GM23338 (cell line): ENCODE data around the gene RILP. TPM values are rescaled to one million over a fixed set of nuclear protein-coding genes. Genes with fewer than 3 reads are reported as not detected.
A peak's percentile ranks its signal among the peaks of the same experiment; 100 is the strongest.

Experiments
- ATAC-seq: fragments of 200-7000 bp; cut with Tn5 transposase; 3 replicates; pipeline ENCODE4 v1.9.1; 2020
- DNase-seq: peaks from one replicate; pipeline ENCODE4 v3.0.0-alpha.2; 2015; ENCODE audit warnings: low spot score
- H2AFZ ChIP-seq: fragments of 200-600 bp; sonication (generic); 2 replicates; pipeline ENCODE4 v1.8.0; 2016; ENCODE audit warnings: antibody characterized with exemption, mild to moderate bottlenecking, moderate library complexity
- H3F3A ChIP-seq: fragments of 200-600 bp; sonication (generic); replicated peaks from 2 replicates; pipeline ENCODE4 v1.8.0; 2017; ENCODE audit warnings: antibody characterized with exemption, mixed run types, low read depth
- H3K27ac ChIP-seq: fragments of 200-600 bp; sonication (generic); 2 replicates; pipeline ENCODE4 v1.6.1; 2016; ENCODE audit warnings: low read depth
- H3K27me3 ChIP-seq: fragments of 200-600 bp; sonication (generic); 2 replicates; pipeline ENCODE4 v1.8.0; 2016; ENCODE audit warnings: mild to moderate bottlenecking, mixed run types, moderate library complexity; ENCODE audit not compliant: insufficient read depth
- H3K36me3 ChIP-seq: fragments of 200-600 bp; sonication (generic); 2 replicates; pipeline ENCODE4 v1.8.0; 2016; ENCODE audit warnings: mild to moderate bottlenecking; ENCODE audit not compliant: insufficient read depth
- H3K4me1 ChIP-seq: fragments of 200-600 bp; sonication (generic); 2 replicates; pipeline ENCODE4 v1.8.0; 2016; ENCODE audit warnings: mild to moderate bottlenecking, moderate library complexity; ENCODE audit not compliant: insufficient read depth
- H3K4me2 ChIP-seq: fragments of 200-600 bp; sonication (generic); 2 replicates; pipeline ENCODE4 v1.7.1; 2017; ENCODE audit warnings: mixed run types
- H3K4me3 ChIP-seq: fragments of 200-600 bp; sonication (generic); 2 replicates; pipeline ENCODE4 v1.6.1; 2016; ENCODE audit warnings: mixed run types
- H3K79me2 ChIP-seq: fragments of 200-600 bp; sonication (generic); replicated peaks from 2 replicates; pipeline ENCODE4 v1.8.0; 2017; ENCODE audit warnings: mild to moderate bottlenecking; ENCODE audit not compliant: insufficient read depth
- H3K9me2 ChIP-seq: fragments of 200-600 bp; sonication (generic); 2 replicates; pipeline ENCODE4 v1.8.0; 2017; ENCODE audit not compliant: insufficient read depth
- H4K20me1 ChIP-seq: fragments of 200-600 bp; sonication (generic); replicated peaks from 2 replicates; pipeline ENCODE4 v1.8.0; 2017; ENCODE audit warnings: mild to moderate bottlenecking; ENCODE audit not compliant: insufficient read depth
- H3K27ac Mint-ChIP-seq: 2 replicates; pipeline ENCODE4 v1.8.0; 2020; ENCODE audit warnings: inconsistent platforms, mild to moderate bottlenecking, moderate library complexity, mixed read lengths
- H3K27me3 Mint-ChIP-seq: 3 replicates; pipeline ENCODE4 v1.8.0; 2022; ENCODE audit warnings: low read depth, mild to moderate bottlenecking, moderate library complexity, mixed read lengths, inconsistent platforms; ENCODE audit not compliant: insufficient read depth, poor library complexity
- H3K36me3 Mint-ChIP-seq: 3 replicates; pipeline ENCODE4 v1.8.0; 2021; ENCODE audit warnings: low read depth, mild to moderate bottlenecking, inconsistent platforms, moderate library complexity, mixed read lengths
- H3K4me1 Mint-ChIP-seq: 3 replicates; pipeline ENCODE4 v1.8.0; 2020; ENCODE audit warnings: mild to moderate bottlenecking, inconsistent platforms, mixed read lengths
- H3K4me3 Mint-ChIP-seq: 3 replicates; pipeline ENCODE4 v1.8.0; 2021; ENCODE audit warnings: moderate library complexity, mild to moderate bottlenecking, inconsistent platforms, mixed read lengths
- H3K9me3 Mint-ChIP-seq: 3 replicates; pipeline ENCODE4 v1.8.0; 2020; ENCODE audit warnings: moderate library complexity, mild to moderate bottlenecking, inconsistent platforms, mixed read lengths
- CTCF ChIP-seq, 2 experiments: fragments of 200-600 bp in 1 of 2; sonication (generic) in 1 of 2; conservative IDR thresholded peaks; 2 replicates each; pipeline versions ENCODE4 v1.5.1 to v1.6.1; 2016 to 2017; ENCODE audit warnings: antibody characterized with exemption in 2 of 2, low read depth in 2 of 2, mild to moderate bottlenecking in 2 of 2, moderate library complexity in 1 of 2
- EZH2phosphoT487 ChIP-seq: fragments of 200-600 bp; sonication (generic); IDR thresholded peaks from one replicate; pipeline ENCODE4 v1.8.1; 2018; ENCODE audit warnings: antibody characterized with exemption; ENCODE audit not compliant: unreplicated experiment
- NANOG ChIP-seq: IDR thresholded peaks from 2 replicates; pipeline ENCODE4 v1.6.1; 2016; ENCODE audit warnings: antibody characterized with exemption, borderline replicate concordance
- REST ChIP-seq: IDR thresholded peaks from one replicate; pipeline ENCODE4 v1.6.1; 2018; ENCODE audit warnings: antibody characterized with exemption; ENCODE audit not compliant: unreplicated experiment
- polyA plus RNA-seq: library from polyadenylated mRNA; unstranded; fragments of >200 nt; fragmentation: Nextera tagmentation; extraction: Ambion mirVana; gene quantifications from 2 replicates; pipeline ENCODE4 v1.2.1, GENCODE V29; 2016
- total RNA-seq: library from RNA; depleted of rRNA; stranded (reverse); fragments of >200 nt; shearing (Covaris generic); gene quantifications from 2 replicates; pipeline ENCODE4 v1.2.3, GENCODE V29; 2014

RILP gene
- total and polyA plus RNA-seq, 2 experiments from 2014 or later, result 9.2 to 10.8 TPM

- H2AFZ ChIP-seq, result no peak overlapping the region
- no peak overlapping the region for H3K4me3 Mint-ChIP-seq
- ATAC-seq, result no peak
These were observed 32.0 kb downstream of the RILP start for GRCh38 chr17:1617620-1618174.

More at GRCh38 chr17:1617620-1618174, 32.0 kb downstream of the RILP start:
- Histone ChIP-seq H3K4me2 (no peak overlapping the region), H3K4me3 (no peak overlapping the region), H3F3A (no peaks in the 10 kb centered on the region), H3K9me2 (no peaks in the 10 kb centered on the region), H4K20me1 (no peaks in the 10 kb centered on the region), H3K36me3 (no peaks in the 10 kb centered on the region), H3K79me2 (no peaks in the 10 kb centered on the region), H3K27ac (no peak overlapping the region), H3K27me3 (no peaks in the 10 kb centered on the region), H3K4me1 (no peaks in the 10 kb centered on the region)
- Mint-ChIP-seq H3K27me3 (peaks cover 5% of the 10 kb centered on the region), H3K36me3 (0 out of 3 replicates have a peak, but pooled peaks cover 3% of the 10 kb centered on the region), H3K27ac (no peak overlapping the region), H3K4me1 (peaks cover 8% of the 10 kb centered on the region; the same call in 2 of the 3 replicates), H3K9me3 (no peaks in the 10 kb centered on the region)
- DNase-seq, result no peak
- no peak for TF ChIP-seq EZH2phosphoT487
- no peak for TF ChIP-seq NANOG
- peak in 1 of 2 experiments; percentile 37; a peak in 2 of 4 replicates for TF ChIP-seq CTCF (conservative IDR thresholded peaks at IDR 0.05; ENCODE audit: low read depth in 2 of 2)
- TF ChIP-seq REST, result no peak
